ENCODE data around the gene C19orf38. TPM values are rescaled to one million over a fixed set of nuclear protein-coding genes. Genes with fewer than 3 reads are reported as not detected.
"Not testable (repeated sequence)": the region's sequence is repeated elsewhere in the genome, so short reads cannot be mapped to it uniquely, and the experiment has no call there.

The C19orf38 gene
- total and polyA plus RNA-seq, 9 donors: 2.3 to 5.6 (median 4.1) TPM

DNA sequence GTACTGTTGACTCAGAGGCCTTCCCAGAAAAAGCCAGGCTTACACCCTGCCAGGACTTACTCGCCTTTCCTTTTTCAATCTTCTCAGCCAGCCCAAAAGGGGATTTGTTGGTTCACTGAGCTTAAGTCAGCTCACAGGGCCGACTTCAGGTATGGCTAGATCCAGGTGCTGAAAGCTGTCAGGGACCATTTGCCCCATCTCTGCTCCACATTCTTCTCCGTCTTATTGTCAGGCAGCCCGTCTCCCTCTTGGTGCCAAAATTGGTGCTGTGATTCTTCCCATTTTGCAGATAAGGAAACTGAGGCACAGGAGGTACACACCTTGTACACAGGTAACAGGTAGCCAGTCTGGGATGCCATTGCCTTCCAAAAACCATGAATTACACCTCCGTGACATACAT lies 2.4 kb downstream of the C19orf38 start:
- DNase-seq: no peak
- Histone ChIP-seq H3K36me3 (ENCODE audit: control insufficient read depth, insufficient read depth, low read length) (no peaks in the 10 kb centered on the region), H3K4me1 (ENCODE audit: control insufficient read depth, insufficient read depth, low read length) (peaks cover 3% of the 10 kb centered on the region), H3K27me3 (ENCODE audit: control insufficient read depth, insufficient read depth, low read length) (no peaks in the 10 kb centered on the region), H3K9me3 (replicated peaks; ENCODE audit: control insufficient read depth, low read depth, low read length) (peaks cover 8% of the 10 kb centered on the region), H3K4me3 (ENCODE audit: low read length) (no peak overlapping the region), H3K27ac (ENCODE audit: low read length) (no peak overlapping the region)
- WGBS (ENCODE audit: insufficient coverage): 91% methylated on average over 2 of the region's 5 CpGs

DNA sequence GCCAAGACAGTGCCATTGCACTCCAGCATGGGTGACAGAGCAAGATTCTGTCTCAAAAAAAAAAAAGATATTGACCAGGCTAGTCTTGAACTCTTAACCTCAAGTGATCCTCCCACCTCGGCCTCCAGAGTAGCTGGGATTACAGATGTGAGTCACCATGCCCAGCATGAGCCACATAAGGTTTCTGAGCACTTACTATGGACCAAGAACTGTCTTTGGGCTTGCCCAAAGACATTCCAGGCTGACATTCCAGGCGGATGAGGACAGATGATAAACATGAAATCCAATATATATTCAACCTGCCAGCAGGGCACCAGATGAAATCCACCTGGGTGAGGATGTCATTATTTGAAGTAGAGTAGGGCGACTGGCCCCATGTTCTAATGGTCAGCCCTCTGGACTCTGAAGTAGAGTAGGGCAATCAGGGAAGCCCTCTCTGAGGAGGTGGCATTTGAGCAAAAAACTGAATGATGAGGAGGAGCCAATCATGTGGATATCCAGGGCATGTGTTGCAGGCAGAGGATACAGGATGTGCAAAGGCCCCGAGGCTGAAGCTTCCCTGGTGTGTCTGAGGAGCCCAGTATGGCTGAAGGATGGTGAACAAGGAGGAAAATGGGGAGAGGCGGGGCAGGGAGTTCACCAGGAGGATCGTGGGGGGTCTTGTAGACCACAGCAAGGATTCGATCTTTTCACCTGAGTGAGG lies 4.0 kb downstream of the C19orf38 start:
- Histone ChIP-seq H3K27me3 (ENCODE audit: control insufficient read depth, insufficient read depth, low read length) (no peaks in the 10 kb centered on the region), H3K27ac (ENCODE audit: low read length) (no peak overlapping the region), H3K4me3 (ENCODE audit: low read length) (no peak overlapping the region), H3K36me3 (ENCODE audit: control insufficient read depth, insufficient read depth, low read length) (no peaks in the 10 kb centered on the region), H3K4me1 (ENCODE audit: control insufficient read depth, insufficient read depth, low read length) (peaks cover 3% of the 10 kb centered on the region), H3K9me3 (replicated peaks; ENCODE audit: control insufficient read depth, low read depth, low read length) (no peaks in the 10 kb centered on the region)
- WGBS (ENCODE audit: insufficient coverage): 93% methylated on average over 5 of the region's 7 CpGs
- no peak for DNase-seq

DNA sequence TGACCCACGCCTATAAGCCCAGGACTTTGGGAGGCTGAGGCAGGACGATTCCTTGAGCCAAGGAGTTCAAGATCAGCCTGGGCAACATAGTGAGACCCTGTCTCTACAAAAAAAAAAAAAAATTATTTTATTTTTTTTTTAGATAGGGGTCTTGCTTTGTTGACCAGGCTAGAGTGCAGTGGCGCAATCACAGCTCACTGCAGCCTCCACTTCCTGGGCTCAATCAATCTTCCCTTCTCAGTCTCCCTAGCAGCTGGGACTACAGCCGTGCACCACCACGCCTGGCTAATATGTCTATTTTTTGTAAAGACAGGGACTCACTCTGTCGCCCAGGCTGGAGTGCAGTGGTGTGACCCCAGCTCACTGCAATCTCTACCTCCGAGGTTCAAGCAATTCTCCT lies 4.7 kb downstream of the C19orf38 start:
- peaks cover 3% of the 10 kb centered on the region for H3K4me1 ChIP-seq (ENCODE audit: control insufficient read depth, insufficient read depth, low read length)

DNA sequence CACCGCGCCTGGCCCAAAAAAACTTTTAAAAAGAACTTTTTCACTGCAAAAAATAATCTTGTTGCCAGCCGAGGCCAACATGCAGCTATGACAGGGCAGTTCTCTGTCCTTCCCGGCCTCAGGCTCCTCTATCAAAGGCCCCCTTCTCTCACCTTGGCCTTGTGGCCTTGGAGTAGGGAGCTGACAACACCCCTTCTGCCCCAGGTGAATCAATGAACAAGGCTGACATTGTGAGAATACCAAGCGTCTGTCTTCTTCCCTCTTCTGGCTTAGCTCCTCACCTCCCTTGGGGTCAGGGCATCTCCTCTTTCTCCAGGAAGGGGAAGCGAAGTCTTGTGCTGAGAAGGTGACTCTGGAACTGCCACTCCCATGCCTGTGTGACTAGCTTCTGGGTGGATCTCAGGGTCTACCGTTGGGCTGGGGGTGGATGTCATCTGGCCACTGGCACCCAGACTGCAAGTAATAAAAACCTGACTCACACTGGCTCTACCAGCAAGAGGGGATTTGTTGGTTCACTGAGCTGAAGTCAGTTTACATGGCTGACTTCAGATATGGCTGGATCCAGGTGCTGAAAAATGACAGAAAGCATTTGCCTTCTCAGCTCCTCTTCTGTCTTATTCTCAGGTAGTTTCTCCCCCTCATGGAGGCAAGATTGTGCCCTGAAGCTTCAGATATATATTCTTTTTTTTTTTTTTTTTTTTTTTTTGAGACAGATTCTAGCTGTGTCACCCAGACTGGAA lies 6.3 kb downstream of the C19orf38 start:
- H3K27me3 ChIP-seq (ENCODE audit: control insufficient read depth, insufficient read depth, low read length): no peaks in the 10 kb centered on the region
- 60% methylated on average over 1 of the region's 7 CpGs for WGBS (ENCODE audit: insufficient coverage)
- H3K4me3 ChIP-seq (ENCODE audit: low read length): no peak overlapping the region
- no peak overlapping the region for H3K27ac ChIP-seq (ENCODE audit: low read length)
- no peak for DNase-seq
- H3K9me3 ChIP-seq (replicated peaks; ENCODE audit: control insufficient read depth, low read depth, low read length): no peaks in the 10 kb centered on the region
- H3K4me1 ChIP-seq (ENCODE audit: control insufficient read depth, insufficient read depth, low read length): no peaks in the 10 kb centered on the region
- H3K36me3 ChIP-seq (ENCODE audit: control insufficient read depth, insufficient read depth, low read length): no peaks in the 10 kb centered on the region

More for the DNA sequence above, 4.7 kb downstream of the C19orf38 start:
- no peaks in the 10 kb centered on the region for H3K27me3 ChIP-seq (ENCODE audit: control insufficient read depth, insufficient read depth, low read length)
- no peak for DNase-seq
- no peak overlapping the region for H3K4me3 ChIP-seq (ENCODE audit: low read length)
- H3K36me3 ChIP-seq (ENCODE audit: control insufficient read depth, insufficient read depth, low read length): no peaks in the 10 kb centered on the region
- no peaks in the 10 kb centered on the region for H3K9me3 ChIP-seq (replicated peaks; ENCODE audit: control insufficient read depth, low read depth, low read length)
- 87% methylated on average over 5 of the region's 7 CpGs for WGBS (ENCODE audit: insufficient coverage)
- no peak overlapping the region for H3K27ac ChIP-seq (ENCODE audit: low read length)

DNA sequence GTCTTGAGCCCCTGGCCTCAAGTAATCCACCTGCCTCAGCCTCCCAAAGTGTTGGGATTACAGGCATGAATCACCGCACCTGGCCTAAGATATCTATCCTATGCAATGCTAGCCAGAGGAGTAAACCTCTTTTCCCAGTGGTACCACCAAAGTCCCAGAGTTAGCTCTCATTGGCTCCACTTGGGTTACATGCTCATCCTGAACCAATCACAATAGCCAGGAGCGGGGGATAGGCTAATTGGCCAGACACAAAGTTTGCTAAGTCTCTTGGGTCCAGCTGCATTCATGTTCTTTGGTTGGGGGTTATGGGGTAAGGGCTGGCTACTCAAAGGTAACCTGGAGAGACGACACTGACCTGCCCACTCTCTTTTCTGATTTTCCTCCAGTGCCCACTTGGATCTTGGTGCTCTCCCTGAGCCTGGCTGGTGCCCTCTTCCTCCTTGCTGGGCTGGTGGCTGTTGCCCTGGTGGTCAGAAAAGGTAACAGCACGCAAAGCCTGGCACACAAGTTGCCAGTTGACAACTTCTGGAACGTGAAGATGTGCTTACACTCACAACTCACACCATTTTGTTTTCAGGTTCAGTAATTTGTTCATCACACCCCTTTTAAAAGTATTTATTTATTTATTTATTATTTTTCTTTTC lies 7.8 kb downstream of the C19orf38 start:
- Histone ChIP-seq H3K4me1 (ENCODE audit: control insufficient read depth, insufficient read depth, low read length) (no peaks in the 10 kb centered on the region), H3K27ac (ENCODE audit: low read length) (no peak overlapping the region), H3K4me3 (ENCODE audit: low read length) (no peak overlapping the region), H3K9me3 (replicated peaks; ENCODE audit: control insufficient read depth, low read depth, low read length) (no peaks in the 10 kb centered on the region), H3K27me3 (ENCODE audit: control insufficient read depth, insufficient read depth, low read length) (no peaks in the 10 kb centered on the region), H3K36me3 (ENCODE audit: control insufficient read depth, insufficient read depth, low read length) (no peaks in the 10 kb centered on the region)
- no peak for DNase-seq
- 60% methylated on average over 2 of the region's 5 CpGs for WGBS (ENCODE audit: insufficient coverage)

DNA sequence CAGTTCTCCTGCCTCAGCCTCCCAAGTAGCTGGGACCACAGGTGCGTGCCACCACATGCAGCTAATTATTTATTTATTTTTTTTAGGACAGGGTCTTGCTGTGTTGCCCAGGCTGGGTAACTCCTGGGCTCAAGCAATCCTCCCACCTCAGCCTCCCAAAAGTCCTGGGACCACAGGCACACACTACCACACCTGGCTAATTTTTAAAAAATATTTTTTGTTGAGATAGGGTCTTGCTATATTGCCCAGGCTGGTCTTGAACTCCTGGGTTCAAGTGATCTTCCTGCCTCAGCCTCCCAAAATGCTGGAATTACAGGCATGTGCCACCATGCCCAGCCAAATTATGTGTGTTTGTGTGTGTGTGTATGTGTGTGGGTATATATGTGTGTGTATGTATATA lies 8.7 kb downstream of the C19orf38 start:
- H3K4me1 ChIP-seq (ENCODE audit: control insufficient read depth, insufficient read depth, low read length); DNase-seq; H3K27ac ChIP-seq (ENCODE audit: low read length); H3K36me3 ChIP-seq (ENCODE audit: control insufficient read depth, insufficient read depth, low read length); H3K9me3 ChIP-seq (replicated peaks; ENCODE audit: control insufficient read depth, low read depth, low read length); H3K27me3 ChIP-seq (ENCODE audit: control insufficient read depth, insufficient read depth, low read length); H3K4me3 ChIP-seq (ENCODE audit: low read length): not testable (repeated sequence)
- WGBS (ENCODE audit: insufficient coverage): no CpG with 5 or more reads among the region's 1 CpG

DNA sequence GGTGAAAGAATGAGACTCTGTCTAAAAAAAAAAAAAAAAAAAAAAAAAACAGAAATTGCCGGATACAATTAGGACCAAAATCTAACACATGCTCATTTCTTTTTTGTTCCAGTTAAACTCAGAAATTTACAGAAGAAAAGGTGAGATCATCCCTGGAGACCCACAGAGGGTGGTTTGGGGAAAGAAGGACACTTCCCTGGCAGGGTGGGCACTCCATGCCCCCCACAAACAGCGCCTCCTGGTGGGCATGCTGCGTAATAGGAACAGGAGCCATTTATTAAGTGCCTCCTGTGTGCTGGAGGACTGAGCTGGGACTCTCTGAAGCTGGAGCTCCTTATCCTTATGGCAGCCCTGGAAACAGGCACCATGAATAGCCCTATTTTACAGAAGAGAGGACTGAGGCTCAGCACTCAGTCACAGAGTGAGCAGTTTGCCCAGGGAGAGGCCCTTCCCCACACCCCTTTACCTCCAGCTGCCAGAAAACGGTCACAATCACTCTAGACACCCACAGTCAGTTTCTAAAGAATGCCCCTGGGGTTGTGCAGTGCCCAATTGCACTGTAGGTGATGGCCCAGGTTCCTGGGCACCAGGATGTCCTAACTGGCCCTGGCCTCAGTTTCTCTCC lies 10.1 kb downstream of the C19orf38 start:
- WGBS (ENCODE audit: insufficient coverage): 31% methylated on average over 3 of the region's 4 CpGs
- Histone ChIP-seq H3K36me3 (ENCODE audit: control insufficient read depth, insufficient read depth, low read length) (no peaks in the 10 kb centered on the region), H3K9me3 (replicated peaks; ENCODE audit: control insufficient read depth, low read depth, low read length) (no peaks in the 10 kb centered on the region), H3K27ac (ENCODE audit: low read length) (no peak overlapping the region), H3K4me1 (ENCODE audit: control insufficient read depth, insufficient read depth, low read length) (no peaks in the 10 kb centered on the region), H3K27me3 (ENCODE audit: control insufficient read depth, insufficient read depth, low read length) (no peaks in the 10 kb centered on the region), H3K4me3 (ENCODE audit: low read length) (no peak overlapping the region)
- no peak for DNase-seq

DNA sequence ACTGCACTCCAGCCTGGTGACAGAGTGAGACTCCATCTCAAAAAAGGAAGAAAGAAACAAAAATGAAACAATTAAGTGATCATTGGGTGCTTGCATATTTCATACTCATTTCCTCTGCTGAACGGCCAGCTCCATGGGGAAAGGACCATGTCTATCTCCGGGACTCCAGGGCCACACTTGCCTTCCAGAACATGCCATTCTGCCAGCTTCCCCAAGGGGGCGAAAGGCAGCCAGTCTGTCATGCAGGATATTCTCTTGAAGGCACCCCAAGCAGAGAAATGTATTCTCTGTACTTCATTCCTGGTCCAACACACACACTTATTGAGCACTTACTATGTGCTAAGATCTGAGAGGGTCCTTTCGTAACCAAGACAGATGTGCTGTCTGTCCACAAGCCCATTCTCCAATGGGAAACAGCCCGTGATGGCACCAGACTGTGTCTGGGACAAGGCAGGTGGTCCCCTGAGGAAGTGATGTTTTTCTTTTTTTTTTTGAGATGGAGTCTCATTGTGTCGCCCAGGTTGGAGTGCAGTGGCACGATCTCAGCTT lies 13.0 kb downstream of the C19orf38 start:
- 54% methylated on average over 3 of the region's 7 CpGs for WGBS (ENCODE audit: insufficient coverage)
- Histone ChIP-seq H3K27ac (ENCODE audit: low read length) (no peak overlapping the region), H3K9me3 (replicated peaks; ENCODE audit: control insufficient read depth, low read depth, low read length) (no peaks in the 10 kb centered on the region)

DNA sequence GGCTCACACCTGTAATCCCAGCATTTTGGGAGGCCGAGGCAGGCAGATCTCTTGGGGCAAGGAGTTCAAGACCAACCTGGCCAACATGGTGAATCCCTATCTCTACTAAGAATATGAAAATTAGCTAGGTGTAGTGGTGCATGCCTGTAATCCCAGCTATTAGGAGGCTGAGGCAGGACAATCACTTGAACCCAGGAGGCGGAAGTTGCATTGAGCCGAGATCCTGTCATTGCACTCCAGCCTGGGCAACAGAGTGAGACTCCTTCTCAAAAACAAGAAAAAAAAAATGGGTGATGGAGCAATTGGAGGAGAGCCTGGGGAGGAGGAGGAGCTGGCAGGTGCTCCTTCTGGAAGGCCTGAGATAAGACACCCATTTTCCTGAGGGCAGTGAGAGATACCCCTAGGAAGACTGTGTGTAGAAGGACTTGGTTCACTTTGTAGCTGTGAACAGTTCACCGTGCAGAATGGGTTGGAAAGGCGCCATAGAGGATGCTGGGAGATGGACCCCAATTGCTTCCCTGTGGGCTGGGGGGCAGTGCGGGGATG lies 14.4 kb downstream of the C19orf38 start:
- Histone ChIP-seq H3K4me3 (ENCODE audit: low read length) (no peak overlapping the region), H3K4me1 (ENCODE audit: control insufficient read depth, insufficient read depth, low read length) (peaks cover 6% of the 10 kb centered on the region), H3K9me3 (replicated peaks; ENCODE audit: control insufficient read depth, low read depth, low read length) (no peaks in the 10 kb centered on the region), H3K36me3 (ENCODE audit: control insufficient read depth, insufficient read depth, low read length) (no peaks in the 10 kb centered on the region), H3K27ac (ENCODE audit: low read length) (no peak overlapping the region), H3K27me3 (ENCODE audit: control insufficient read depth, insufficient read depth, low read length) (no peaks in the 10 kb centered on the region)
- DNase-seq: no peak
- 67% methylated on average over 3 of the region's 6 CpGs for WGBS (ENCODE audit: insufficient coverage)

More for the DNA sequence above, 13.0 kb downstream of the C19orf38 start:
- Histone ChIP-seq H3K36me3 (ENCODE audit: control insufficient read depth, insufficient read depth, low read length) (no peaks in the 10 kb centered on the region), H3K4me3 (ENCODE audit: low read length) (no peak overlapping the region), H3K4me1 (ENCODE audit: control insufficient read depth, insufficient read depth, low read length) (peaks cover 6% of the 10 kb centered on the region), H3K27me3 (ENCODE audit: control insufficient read depth, insufficient read depth, low read length) (no peaks in the 10 kb centered on the region)
- no peak for DNase-seq

All from muscle of leg (tissue), 11 donors.